AG04449 (cell line): ENCODE measurements around the gene LRP2BP.
"Not testable (repeated sequence)": the region's sequence is repeated elsewhere in the genome, so short reads cannot be mapped to it uniquely, and the experiment has no call there.

Experiments
- CTCF ChIA-PET: fragments of 350-600 bp; formaldehyde crosslinking; extraction: SDS; loops from one replicate; lab custom pipeline; 2021; ENCODE audit warnings: antibody characterized with exemption; lab: Yijun Ruan, JAX
- POLR2A ChIA-PET: fragments of 400-600, 350-600 bp; formaldehyde crosslinking; extraction: SDS; loops from one replicate; lab custom pipeline; 2020; ENCODE audit warnings: antibody characterized with exemption, inconsistent platforms; lab: Yijun Ruan, JAX
- DNase-seq: peaks from one replicate; pipeline ENCODE4 v3.0.0-alpha.2; 2010; ENCODE audit warnings: low read depth, low spot score
- H3K4me3 ChIP-seq: 2 replicates; pipeline ENCODE4 v1.5.1; 2011; ENCODE audit warnings: low read depth, mild to moderate bottlenecking, control low read depth, low read length
- TF ChIP-seq, protein P1 (sequence below): IDR thresholded peaks from one replicate; pipeline ENCODE4 v1.5.1; 2011; ENCODE audit warnings: mild to moderate bottlenecking, moderate library complexity, low read length, control low read depth, inconsistent platforms; ENCODE audit not compliant: insufficient read depth; ENCODE audit errors: missing control alignments

Gene LRP2BP

DNA sequence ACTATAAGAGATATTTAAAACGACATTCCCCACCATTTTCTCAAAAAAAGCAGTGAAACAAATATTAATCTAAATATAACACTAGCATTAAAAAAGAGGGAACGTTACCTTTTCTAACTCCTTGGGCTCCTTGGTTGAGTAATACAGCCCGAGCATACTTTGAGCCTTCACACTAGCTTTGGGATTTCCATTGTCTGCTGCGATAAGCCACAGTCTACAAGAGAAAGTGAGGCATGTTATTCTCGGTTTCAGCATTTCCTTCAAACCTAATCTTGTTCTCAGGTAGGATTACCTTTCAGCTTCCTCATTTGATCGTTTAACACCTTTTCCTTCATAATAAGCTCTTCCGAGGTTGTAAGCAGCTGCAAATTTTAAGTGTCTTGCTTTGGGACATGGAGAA is 21.7 kb downstream of the LRP2BP start:
- H3K4me3 ChIP-seq: no peak overlapping the region
- POLR2A ChIA-PET: no interaction called here
- TF ChIP-seq, protein P1, sequence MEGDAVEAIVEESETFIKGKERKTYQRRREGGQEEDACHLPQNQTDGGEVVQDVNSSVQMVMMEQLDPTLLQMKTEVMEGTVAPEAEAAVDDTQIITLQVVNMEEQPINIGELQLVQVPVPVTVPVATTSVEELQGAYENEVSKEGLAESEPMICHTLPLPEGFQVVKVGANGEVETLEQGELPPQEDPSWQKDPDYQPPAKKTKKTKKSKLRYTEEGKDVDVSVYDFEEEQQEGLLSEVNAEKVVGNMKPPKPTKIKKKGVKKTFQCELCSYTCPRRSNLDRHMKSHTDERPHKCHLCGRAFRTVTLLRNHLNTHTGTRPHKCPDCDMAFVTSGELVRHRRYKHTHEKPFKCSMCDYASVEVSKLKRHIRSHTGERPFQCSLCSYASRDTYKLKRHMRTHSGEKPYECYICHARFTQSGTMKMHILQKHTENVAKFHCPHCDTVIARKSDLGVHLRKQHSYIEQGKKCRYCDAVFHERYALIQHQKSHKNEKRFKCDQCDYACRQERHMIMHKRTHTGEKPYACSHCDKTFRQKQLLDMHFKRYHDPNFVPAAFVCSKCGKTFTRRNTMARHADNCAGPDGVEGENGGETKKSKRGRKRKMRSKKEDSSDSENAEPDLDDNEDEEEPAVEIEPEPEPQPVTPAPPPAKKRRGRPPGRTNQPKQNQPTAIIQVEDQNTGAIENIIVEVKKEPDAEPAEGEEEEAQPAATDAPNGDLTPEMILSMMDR: no peak
- no peak for DNase-seq
- CTCF ChIA-PET: no interaction called here

GRCh38 chr4:185371702-185372101 is 24.0 kb downstream of the LRP2BP start:
- POLR2A ChIA-PET: no interaction called here
- CTCF ChIA-PET: no interaction called here
- no peak overlapping the region for H3K4me3 ChIP-seq
- DNase-seq: no peak
- TF ChIP-seq, protein P1: no peak

- no peak overlapping the region for H3K4me3 ChIP-seq
- ChIA-PET POLR2A (no interaction called here), CTCF (interaction anchor here (1.2 kb wide), 1 partner anchor 187 kb away, joined by 3 read pairs; no protein-coding TSS in a partner anchor)
- no peak for DNase-seq
- TF ChIP-seq, protein P1: no peak
Observed at GRCh38 chr4:185370268-185370949, 25.3 kb downstream of the LRP2BP start.

DNA sequence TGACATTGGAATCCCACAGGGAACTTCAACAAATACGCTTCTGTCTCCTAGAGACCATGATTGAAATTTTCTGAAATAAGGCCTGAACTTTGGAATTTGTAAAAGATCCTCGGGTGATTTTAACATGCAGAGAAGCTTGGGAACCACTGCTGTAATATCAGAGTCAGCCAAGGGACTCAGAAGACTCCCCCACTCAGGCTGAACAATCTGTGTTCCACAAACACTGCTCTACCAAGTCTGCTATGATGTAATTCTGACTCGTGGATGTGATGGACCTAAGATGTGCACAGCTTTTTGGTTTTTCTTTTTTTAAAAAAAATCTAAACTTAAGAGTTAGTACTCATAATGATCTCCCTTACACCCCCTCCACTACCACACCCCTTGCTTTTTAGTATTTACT is 26.0 kb downstream of the LRP2BP start:
- CTCF ChIA-PET: interaction anchor here (1.2 kb wide), 1 partner anchor 186 kb away, joined by 3 read pairs; no protein-coding TSS in a partner anchor
- no peak overlapping the region for H3K4me3 ChIP-seq
- DNase-seq: no peak
- TF ChIP-seq, protein P1: no peak
- POLR2A ChIA-PET: no interaction called here

GRCh38 chr4:185364886-185365285 is 30.8 kb downstream of the LRP2BP start:
- POLR2A ChIA-PET: no interaction called here
- TF ChIP-seq, protein P1: no peak
- CTCF ChIA-PET: interaction anchor here (1.5 kb wide), 1 partner anchor 13 kb away, joined by 6 read pairs; no protein-coding TSS in a partner anchor
- no peak overlapping the region for H3K4me3 ChIP-seq
- DNase-seq: no peak

GRCh38 chr4:185363251-185363650 is 32.5 kb downstream of the LRP2BP start:
- TF ChIP-seq, protein P1: no peak
- no peak overlapping the region for H3K4me3 ChIP-seq
- ChIA-PET CTCF (no interaction called here), POLR2A (no interaction called here)
- no peak for DNase-seq

- CTCF ChIA-PET, POLR2A ChIA-PET, H3K4me3 ChIP-seq, DNase-seq: not testable (repeated sequence)
Observed at GRCh38 chr4:185362570-185362969, 33.2 kb downstream of the LRP2BP start.
